K562 (cell line): ENCODE measurements around the gene AHSA1. TPM values are rescaled to one million over a fixed set of nuclear protein-coding genes. Genes with fewer than 3 reads are reported as not detected.

ENCODE experiments used
- ATAC-seq: fragments of 200-7000 bp; cut with Tn5 transposase; 3 replicates; pipeline ENCODE4 v1.9.1; 2020; ENCODE audit warnings: moderate library complexity
- BruUV-seq: library from RNA; stranded (reverse); fragments of 400-500 nt; replicated peaks from 2 replicates; lab custom pipeline; 2021; lab: Mats Ljungman, UMichigan
- CTCF ChIA-PET: fragments of 300-600 bp; formaldehyde crosslinking; extraction: SDS; loops from one replicate; lab custom pipeline; 2021; ENCODE audit warnings: low intra/inter-chr PET ratio; lab: Yijun Ruan, JAX
- POLR2A ChIA-PET: fragments of 300-600, 350-650 bp; sonication (Branson Sonifier 250); formaldehyde crosslinking; extraction: SDS; loops from one replicate; lab custom pipeline; 2021; ENCODE audit warnings: antibody characterized with exemption, inconsistent platforms; lab: Yijun Ruan, JAX
- DNase-seq, 4 experiments: peaks; one replicate each; pipeline versions ENCODE4 v3.0.0 to v3.0.0-alpha.2; 2011 to 2018; ENCODE audit warnings: low spot score in 3 of 4, mixed read lengths in 3 of 4; ENCODE audit errors: extremely low read depth in 1 of 4
- FAIRE-seq: peaks from 2 replicates; lab custom pipeline; 2011; peaks lifted over from hg19 to GRCh38; lab: Jason Lieb, UNC
- H2AFZ ChIP-seq: 2 replicates; pipeline ENCODE4 v1.6.0; 2011; ENCODE audit warnings: low read depth, low read length, control low read depth, inconsistent platforms
- H3K27ac ChIP-seq: fragments of 200-600 bp; 3 replicates; pipeline ENCODE4 v1.8.0; 2011; ENCODE audit warnings: low read depth, mild to moderate bottlenecking, control low read depth, inconsistent platforms, low read length, moderate library complexity, mixed read lengths; ENCODE audit errors: extremely low read depth
- H3K27me3 ChIP-seq, 2 experiments: fragments of 300-600 bp in 1 of 2; 2 replicates in 1 of 2; 3 replicates in 1 of 2; pipeline versions ENCODE4 v1.6.0 to v1.8.0; 2011; ENCODE audit warnings: inconsistent platforms in 2 of 2, low read length in 2 of 2, mild to moderate bottlenecking in 1 of 2, mixed read lengths in 1 of 2, moderate library complexity in 1 of 2; ENCODE audit not compliant: control insufficient read depth in 2 of 2, insufficient read depth in 2 of 2
- H3K36me3 ChIP-seq: fragments of 300-600 bp; 3 replicates; pipeline ENCODE4 v1.8.0; 2011; ENCODE audit warnings: mild to moderate bottlenecking, low read length, inconsistent platforms; ENCODE audit not compliant: control insufficient read depth, insufficient read depth
- H3K4me1 ChIP-seq, 2 experiments: fragments of 200-600 bp in 1 of 2; replicated peaks in 1 of 2; 2 replicates in 1 of 2; 3 replicates in 1 of 2; pipeline versions ENCODE4 v1.5.1 to v1.8.0; 2011; ENCODE audit warnings: inconsistent platforms in 2 of 2, low read length in 2 of 2, mild to moderate bottlenecking in 1 of 2, mixed read lengths in 1 of 2, moderate library complexity in 1 of 2; ENCODE audit not compliant: control insufficient read depth in 2 of 2, insufficient read depth in 2 of 2
- H3K4me2 ChIP-seq: 2 replicates; pipeline ENCODE4 v1.6.1; 2011; ENCODE audit warnings: low read length, control low read depth, inconsistent platforms, mixed read lengths; ENCODE audit not compliant: insufficient read depth
- H3K4me3 ChIP-seq: fragments of 200-600 bp; sonication (generic), shearing (Covaris generic); 2 replicates; pipeline ENCODE4 v1.5.1; 2016; ENCODE audit warnings: control low read depth, inconsistent platforms
- H3K79me2 ChIP-seq: fragments of 200-600 bp; 3 replicates; pipeline ENCODE4 v1.8.0; 2011; ENCODE audit warnings: low read length, inconsistent platforms; ENCODE audit not compliant: control insufficient read depth, insufficient read depth
- H3K9ac ChIP-seq, 2 experiments: 2 replicates each; pipeline versions ENCODE4 v1.6.0 to v1.6.1; 2011; ENCODE audit warnings: low read depth in 2 of 2, low read length in 2 of 2, control low read depth in 1 of 2, inconsistent platforms in 1 of 2, mild to moderate bottlenecking in 1 of 2, mixed read lengths in 1 of 2; ENCODE audit not compliant: insufficient read depth in 1 of 2
- H3K9me1 ChIP-seq: one replicate; pipeline ENCODE4 v1.6.0; 2011; ENCODE audit warnings: inconsistent platforms, mild to moderate bottlenecking, low read length, moderate library complexity; ENCODE audit not compliant: control insufficient read depth, insufficient read depth
- H3K9me3 ChIP-seq: replicated peaks from 2 replicates; pipeline ENCODE4 v1.5.1; 2011; ENCODE audit warnings: low read depth, low read length, inconsistent platforms; ENCODE audit not compliant: control insufficient read depth, insufficient read depth
- H4K20me1 ChIP-seq: replicated peaks from 2 replicates; pipeline ENCODE4 v1.6.1; 2011; ENCODE audit warnings: low read length, inconsistent platforms, mixed read lengths; ENCODE audit not compliant: control insufficient read depth, insufficient read depth
- ESRRA ChIP-seq: fragments of 450-650 bp; IDR thresholded peaks from 2 replicates; pipeline ENCODE4 v1.6.1; 2014; ENCODE audit warnings: low read depth, mild to moderate bottlenecking, moderate library complexity, borderline replicate concordance
- KDM1A ChIP-seq, 2 experiments: fragments of 450-650 bp; IDR thresholded peaks; 2 replicates each; pipeline ENCODE4 v1.6.1; 2016; ENCODE audit warnings: mild to moderate bottlenecking in 2 of 2
- MCM7 ChIP-seq, 2 experiments: fragments of 450-650 bp; IDR thresholded peaks; 2 replicates each; pipeline ENCODE4 v1.6.1; 2016 to 2018
- SMARCA4 ChIP-seq: fragments of 450-650 bp; IDR thresholded peaks from 2 replicates; pipeline ENCODE4 v1.6.1; 2016
- WGBS: fragments of 100-300 bp; shearing (Covaris generic); methylation state at CpG from one replicate; pipeline ENCODE4 v1.1.6; 2016; ENCODE audit warnings: low coverage, mixed read lengths; ENCODE audit not compliant: insufficient coverage; ENCODE audit errors: missing lambda C conversion rate; 5-methylcytosine and 5-hydroxymethylcytosine counted together
- in situ Hi-C: fragments of 300-500 bp; cut with MboI; formaldehyde crosslinking; loops from 4 replicates; pipeline ENCODE4 v1.15.0; 2018; ENCODE audit warnings: inconsistent platforms, mixed read lengths
- intact Hi-C: fragments of 100-400 bp; cut with micrococcal nuclease; formaldehyde crosslinking; loops from 2 replicates; pipeline ENCODE4 v1.14.2; 2022
- polyA plus RNA-seq, 8 experiments: library from polyadenylated mRNA; depleted of rRNA in 4 of 8; stranded (reverse) in 5 of 8; unstranded in 3 of 8; fragments of >200 nt; fragmentation: Nextera tagmentation in 2 of 8; fragmentation: Illumina TruSeq in 1 of 8; extraction: Ambion mirVana in 2 of 8; extraction: Trizol in 1 of 8; gene quantifications; 2 replicates each; pipeline versions ENCODE4 v1.2.1 to v1.2.3, GENCODE V29; 2011 to 2014; ENCODE audit warnings: inconsistent platforms in 1 of 8, missing spikeins in 1 of 8
- total RNA-seq, 7 experiments: library from RNA; depleted of rRNA in 6 of 7; stranded (reverse); fragments of >200 nt in 6 of 7; fragmentation: Illumina TruSeq in 2 of 7; extraction: Trizol in 2 of 7; gene quantifications; 2 replicates each; pipeline versions ENCODE4 v1.2.1 to v1.2.3, GENCODE V29; 2011 to 2021; ENCODE audit warnings: low replicate concordance in 1 of 7
- TF ChIP-seq, protein P1 (sequence below): fragments of 250-450 bp; sonication (Bioruptor Pico); IDR thresholded peaks from 2 replicates; pipeline ENCODE4 v1.6.1; 2021; ENCODE audit warnings: mild to moderate bottlenecking

AHSA1 gene
- total and polyA plus RNA-seq, 9 of the 15 experiments (the other 6 are each of a cell fraction or from before 2014, with no cell fraction given): 41.4 to 317 (median 184) TPM

DNA sequence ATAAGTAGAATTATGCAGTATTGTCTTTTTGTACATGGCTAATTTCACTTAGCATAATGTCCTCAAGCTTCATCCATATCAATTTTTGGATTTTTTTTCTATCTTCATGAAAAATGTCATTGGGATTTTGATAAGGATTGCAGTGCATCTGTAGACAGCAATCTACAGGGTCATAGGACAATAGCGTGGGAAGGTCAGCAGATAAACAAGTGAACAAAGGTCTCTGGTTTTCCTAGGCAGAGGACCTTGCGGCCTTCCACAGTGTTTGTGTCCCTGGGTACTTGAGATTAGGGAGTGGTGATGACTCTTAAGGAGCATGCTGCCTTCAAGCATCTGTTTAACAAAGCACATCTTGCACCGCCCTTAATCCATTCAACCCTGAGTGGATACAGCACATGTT lies 41.8 kb upstream of the AHSA1 start (continued):
- TF ChIP-seq ESRRA: 0 out of 2 replicates have a peak, but pooled peaks have one; percentile 42
- TF ChIP-seq KDM1A (IDR thresholded peaks at IDR 0.05): peak; percentile 72 to 76; a peak in 3 of 4 replicates

DNA sequence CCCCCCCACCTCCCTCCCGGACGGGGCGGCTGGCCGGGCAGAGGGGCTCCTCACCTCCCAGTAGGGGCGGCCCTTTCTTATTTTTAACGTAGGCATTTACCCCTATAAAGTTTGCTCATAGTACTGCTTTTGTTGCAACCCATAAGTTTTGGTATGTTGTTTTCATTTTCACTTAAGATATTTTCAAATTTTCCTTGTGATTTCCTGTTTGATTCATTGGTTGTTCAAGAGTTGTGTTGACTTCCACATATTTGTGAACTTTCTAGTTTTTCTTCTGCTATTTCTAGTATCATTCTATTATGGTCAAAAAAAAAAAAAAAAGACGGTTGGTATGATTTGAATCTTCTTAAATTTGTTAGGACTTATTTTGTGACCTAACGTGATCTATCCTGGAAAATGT lies 41.1 kb upstream of the AHSA1 start:
- no peak overlapping the region for H3K4me3 ChIP-seq
- peak overlapping the region; percentile 44 for H2AFZ ChIP-seq
- intact Hi-C loops: no loop called here
- H3K27me3 ChIP-seq: no peaks in the 10 kb centered on the region
- no peaks in the 10 kb centered on the region for H3K79me2 ChIP-seq
- 73% methylated on average over 4 of the region's 8 CpGs for WGBS
- ChIA-PET CTCF (no interaction called here), POLR2A (no interaction called here)
- H3K9ac ChIP-seq: no peak overlapping the region
- in situ Hi-C loops: no loop called here
- no peak overlapping the region for H3K4me2 ChIP-seq
- H3K9me3 ChIP-seq: no peaks in the 10 kb centered on the region
- FAIRE-seq (peak; percentile 19), DNase-seq (no peak)
- BruUV-seq: no TSS peak
- H4K20me1 ChIP-seq: no peaks in the 10 kb centered on the region
- TF ChIP-seq MCM7 (IDR thresholded peaks at IDR 0.05) (no peak), SMARCA4 (no peak)
- TF ChIP-seq, protein P1, sequence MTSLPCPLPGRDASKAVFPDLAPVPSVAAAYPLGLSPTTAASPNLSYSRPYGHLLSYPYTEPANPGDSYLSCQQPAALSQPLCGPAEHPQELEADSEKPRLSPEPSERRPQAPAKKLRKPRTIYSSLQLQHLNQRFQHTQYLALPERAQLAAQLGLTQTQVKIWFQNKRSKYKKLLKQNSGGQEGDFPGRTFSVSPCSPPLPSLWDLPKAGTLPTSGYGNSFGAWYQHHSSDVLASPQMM: no peak
- TF ChIP-seq, all 486 proteins: peak for 0
- peaks cover 20% of the 10 kb centered on the region in 2 experiments; a peak in 4 of 5 replicates for H3K4me1 ChIP-seq
- H3K36me3 ChIP-seq: no peaks in the 10 kb centered on the region
- peak overlapping the region; percentile 35; the same call in 1 of the 3 replicates for H3K27ac ChIP-seq
- ATAC-seq: no peak
- H3K9me1 ChIP-seq: peaks cover 2% of the 10 kb centered on the region
